ENCODE results near the gene KRT10.

Gene KRT10

GRCh38 chr17:40791111-40791510, 31.3 kb downstream of the KRT10 start:
- TF ChIP-seq CTCF (IDR thresholded peaks at IDR 0.05; ENCODE audit: poor library complexity, severe bottlenecking), result no peak
- H3K27ac ChIP-seq (ENCODE audit: poor library complexity, severe bottlenecking), result no peak overlapping the region
- H3K9me3 ChIP-seq (ENCODE audit: severe bottlenecking), result no peaks in the 10 kb centered on the region
- H3K4me1 ChIP-seq (ENCODE audit: insufficient read depth, poor library complexity, severe bottlenecking), result no peaks in the 10 kb centered on the region
- no peak for ATAC-seq (ENCODE audit: low read depth)
- no peak overlapping the region for H3K4me3 ChIP-seq (ENCODE audit: severe bottlenecking)
- no peak for DNase-seq (ENCODE audit: low spot score)
- H3K27me3 ChIP-seq (ENCODE audit: insufficient read depth, poor library complexity, severe bottlenecking), result no peaks in the 10 kb centered on the region
- H3K36me3 ChIP-seq (ENCODE audit: low read depth), result no peaks in the 10 kb centered on the region

DNA sequence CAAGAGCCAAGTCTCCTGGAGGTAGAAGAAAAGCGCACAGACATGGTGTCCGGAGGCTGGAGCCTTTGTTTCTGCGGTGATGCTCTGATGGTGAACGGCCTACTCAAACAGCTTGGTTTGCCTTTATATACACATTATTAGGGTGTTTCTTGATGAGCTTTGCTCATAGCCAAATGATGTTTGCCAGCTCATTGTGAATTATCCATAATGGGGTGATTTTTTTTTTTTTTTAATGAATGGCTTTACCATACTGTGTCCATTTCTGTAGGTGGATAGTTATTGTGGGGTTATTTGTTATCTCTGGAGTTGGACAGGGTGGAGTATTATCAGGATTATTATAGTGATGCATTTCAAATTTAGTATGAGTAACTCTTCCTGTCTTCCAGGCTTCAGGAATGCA, 40.0 kb downstream of the KRT10 start, which contains the start of gene KRT27:
Gene KRT27 (minus strand): TSS at position 101 of the 400 bp plus-strand sequence. CDS start 57 bp downstream, at position 44.
- ATAC-seq (ENCODE audit: low read depth) (no peak), DNase-seq (ENCODE audit: low spot score) (no peak)
- Histone ChIP-seq H3K9me3 (ENCODE audit: severe bottlenecking) (no peaks in the 10 kb centered on the region), H3K27ac (ENCODE audit: poor library complexity, severe bottlenecking) (no peak within 1 kb of the TSS), H3K36me3 (ENCODE audit: low read depth) (no peaks in the 10 kb centered on the region), H3K4me1 (ENCODE audit: insufficient read depth, poor library complexity, severe bottlenecking) (no peaks in the 10 kb centered on the region), H3K27me3 (ENCODE audit: insufficient read depth, poor library complexity, severe bottlenecking) (peaks cover 5% of the 10 kb centered on the region), H3K4me3 (ENCODE audit: severe bottlenecking) (no peak within 1 kb of the TSS)
- TF ChIP-seq CTCF (IDR thresholded peaks at IDR 0.05; ENCODE audit: poor library complexity, severe bottlenecking), result no peak

DNA sequence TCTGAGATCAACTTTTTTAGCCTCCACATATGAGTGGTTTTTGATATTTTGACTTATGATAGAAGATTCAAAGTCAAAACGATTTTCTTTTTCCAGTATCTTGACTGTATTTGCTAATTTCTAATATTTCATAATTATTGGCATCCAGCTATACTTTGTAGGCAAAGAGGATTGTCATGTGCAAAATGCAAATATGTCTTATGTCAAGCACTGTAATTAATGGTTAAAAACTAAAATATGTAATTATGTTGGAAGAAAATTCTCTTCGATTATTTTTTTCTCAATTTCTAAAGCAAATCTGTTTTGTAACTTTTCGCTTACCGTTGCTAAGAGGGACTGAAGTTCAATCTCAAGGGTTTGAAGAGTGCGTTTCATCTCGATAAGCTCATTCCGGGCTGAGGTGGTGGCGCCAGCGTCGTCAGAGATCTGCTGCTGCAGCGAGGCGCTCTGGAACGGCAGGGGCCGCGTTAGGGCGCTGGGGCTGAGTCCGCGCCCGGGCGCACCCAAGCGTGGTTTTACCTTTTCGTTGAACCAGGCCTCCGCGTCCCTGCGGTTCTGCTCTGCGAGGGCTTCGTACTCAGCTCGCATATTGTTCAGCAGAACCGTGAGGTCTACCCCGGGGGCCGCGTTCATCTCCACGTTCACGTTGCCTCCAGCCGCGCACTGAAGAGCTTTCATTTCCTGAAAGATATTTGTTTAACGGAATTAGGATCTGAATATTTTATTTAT, 43.1 kb downstream of the KRT10 start:
- Histone ChIP-seq H3K27me3 (ENCODE audit: insufficient read depth, poor library complexity, severe bottlenecking) (peaks cover 5% of the 10 kb centered on the region), H3K27ac (ENCODE audit: poor library complexity, severe bottlenecking) (no peak overlapping the region), H3K4me3 (ENCODE audit: severe bottlenecking) (no peak overlapping the region), H3K4me1 (ENCODE audit: insufficient read depth, poor library complexity, severe bottlenecking) (no peaks in the 10 kb centered on the region), H3K36me3 (ENCODE audit: low read depth) (no peaks in the 10 kb centered on the region), H3K9me3 (ENCODE audit: severe bottlenecking) (no peaks in the 10 kb centered on the region)
- DNase-seq (ENCODE audit: low spot score), result no peak
- TF ChIP-seq CTCF (IDR thresholded peaks at IDR 0.05; ENCODE audit: poor library complexity, severe bottlenecking), result no peak
- ATAC-seq (ENCODE audit: low read depth), result no peak

DNA sequence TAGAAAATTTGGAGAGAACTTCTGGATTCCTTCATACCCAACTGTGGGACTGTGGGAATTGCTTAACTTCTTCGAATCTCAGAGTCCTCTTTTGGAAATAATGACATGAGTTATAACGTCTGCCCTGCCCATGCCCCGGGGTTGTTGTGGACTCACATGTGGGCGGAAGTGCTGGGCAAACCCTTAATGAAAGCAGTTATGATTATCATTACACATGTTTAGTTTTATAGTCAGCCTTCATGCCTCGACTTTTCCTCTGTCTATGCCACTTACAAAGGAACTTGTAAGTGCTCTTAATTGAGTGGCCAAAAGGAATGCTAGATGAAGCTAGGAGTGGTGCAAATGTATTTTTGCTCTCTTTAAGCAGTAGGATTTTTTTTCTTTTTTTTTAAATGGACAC, 44.0 kb downstream of the KRT10 start:
- Histone ChIP-seq H3K4me3 (ENCODE audit: severe bottlenecking) (no peak overlapping the region), H3K27me3 (ENCODE audit: insufficient read depth, poor library complexity, severe bottlenecking) (peaks cover 13% of the 10 kb centered on the region), H3K4me1 (ENCODE audit: insufficient read depth, poor library complexity, severe bottlenecking) (no peaks in the 10 kb centered on the region), H3K36me3 (ENCODE audit: low read depth) (no peaks in the 10 kb centered on the region), H3K27ac (ENCODE audit: poor library complexity, severe bottlenecking) (no peak overlapping the region), H3K9me3 (ENCODE audit: severe bottlenecking) (no peaks in the 10 kb centered on the region)
- DNase-seq (ENCODE audit: low spot score) (no peak), ATAC-seq (ENCODE audit: low read depth) (no peak)
- TF ChIP-seq CTCF (IDR thresholded peaks at IDR 0.05; ENCODE audit: poor library complexity, severe bottlenecking), result no peak

GRCh38 chr17:40777971-40778370, 44.4 kb downstream of the KRT10 start:
- TF ChIP-seq CTCF (IDR thresholded peaks at IDR 0.05; ENCODE audit: poor library complexity, severe bottlenecking), result no peak
- ATAC-seq (ENCODE audit: low read depth), result no peak

More at GRCh38 chr17:40777971-40778370, 44.4 kb downstream of the KRT10 start:
- Histone ChIP-seq H3K4me1 (ENCODE audit: insufficient read depth, poor library complexity, severe bottlenecking) (no peaks in the 10 kb centered on the region), H3K4me3 (ENCODE audit: severe bottlenecking) (no peak overlapping the region), H3K36me3 (ENCODE audit: low read depth) (no peaks in the 10 kb centered on the region), H3K27ac (ENCODE audit: poor library complexity, severe bottlenecking) (no peak overlapping the region), H3K27me3 (ENCODE audit: insufficient read depth, poor library complexity, severe bottlenecking) (peaks cover 18% of the 10 kb centered on the region), H3K9me3 (ENCODE audit: severe bottlenecking) (no peaks in the 10 kb centered on the region)
- no peak for DNase-seq (ENCODE audit: low spot score)

Measured in RWPE2 (cell line).